Suprapubic skin (tissue), 3 donors: ENCODE results near the gene ZMAT5.

Experiments
- CTCF ChIP-seq, 2 donors: fragments of 200-600 bp in 1 of 2; fragments of 450-650 bp in 1 of 2; sonication (generic) in 1 of 2; IDR thresholded peaks; one replicate each; pipeline ENCODE4 v1.5.1; 2016 to 2019; ENCODE audit warnings: antibody characterized with exemption in 2 of 2, mild to moderate bottlenecking in 1 of 2, moderate library complexity in 1 of 2
- POLR2A ChIP-seq, 2 donors: fragments of 450-650 bp; IDR thresholded peaks; one replicate each; pipeline ENCODE4 v1.6.1; 2017; ENCODE audit warnings: antibody characterized with exemption in 2 of 2, mild to moderate bottlenecking in 2 of 2, moderate library complexity in 2 of 2

- TF ChIP-seq POLR2A (IDR thresholded peaks at IDR 0.05) (no peak), CTCF (IDR thresholded peaks at IDR 0.05) (no peak)
Observed at GRCh38 chr22:29744902-29745301, 21.9 kb downstream of the ZMAT5 start.
